Neuronal stem cell (in vitro differentiated cells): ENCODE measurements around the gene GLRA3.
"Not testable (repeated sequence)": the region's sequence is repeated elsewhere in the genome, so short reads cannot be mapped to it uniquely, and the experiment has no call there.

Experiments used
- DNase-seq: peaks from one replicate; pipeline ENCODE4 v3.0.0-alpha.2; 2013; ENCODE audit warnings: low spot score
- H2AFZ ChIP-seq: one replicate; pipeline ENCODE4 v1.6.1; 2013; ENCODE audit warnings: mild to moderate bottlenecking, low read length, inconsistent platforms
- H2AK5ac ChIP-seq: 2 replicates; pipeline ENCODE4 v1.6.1; 2013; ENCODE audit warnings: low read depth, mild to moderate bottlenecking, inconsistent platforms, low read length, moderate library complexity, mixed read lengths
- H2BK120ac ChIP-seq: 2 replicates; pipeline ENCODE4 v1.6.1; 2013; ENCODE audit warnings: low read depth, mild to moderate bottlenecking, inconsistent platforms, low read length, moderate library complexity, mixed read lengths
- H2BK12ac ChIP-seq: one replicate; pipeline ENCODE4 v1.6.1; 2013; ENCODE audit warnings: low read length, inconsistent platforms
- H2BK15ac ChIP-seq: 2 replicates; pipeline ENCODE4 v1.6.1; 2013; ENCODE audit warnings: mild to moderate bottlenecking, low read length, inconsistent platforms, mixed read lengths
- H2BK5ac ChIP-seq: one replicate; pipeline ENCODE4 v1.6.1; 2013; ENCODE audit warnings: inconsistent platforms, mild to moderate bottlenecking, low read length, moderate library complexity
- H3K14ac ChIP-seq: one replicate; pipeline ENCODE4 v1.6.1; 2013; ENCODE audit warnings: low read length, inconsistent platforms
- H3K18ac ChIP-seq: 2 replicates; pipeline ENCODE4 v1.6.1; 2013; ENCODE audit warnings: low read length, inconsistent platforms
- H3K23ac ChIP-seq: 2 replicates; pipeline ENCODE4 v1.6.1; 2013; ENCODE audit warnings: low read depth, mild to moderate bottlenecking, mixed read lengths, low read length, inconsistent platforms; ENCODE audit not compliant: poor library complexity
- H3K27ac ChIP-seq: replicated peaks from 3 replicates; pipeline ENCODE4 v1.5.1; 2013; ENCODE audit warnings: low read length, inconsistent platforms
- H3K27me3 ChIP-seq, 3 experiments: 2 replicates each; pipeline ENCODE4 v1.6.1; 2013; ENCODE audit warnings: low read length in 3 of 3, mild to moderate bottlenecking in 2 of 3, inconsistent platforms in 1 of 3, low read depth in 1 of 3, mixed read lengths in 1 of 3, moderate library complexity in 1 of 3; ENCODE audit not compliant: control insufficient read depth in 3 of 3, insufficient read depth in 3 of 3
- H3K36me3 ChIP-seq, 2 donors: replicated peaks in 1 of 2; 2 replicates each; pipeline ENCODE4 v1.6.1; 2013; ENCODE audit warnings: low read length in 2 of 2; ENCODE audit not compliant: control insufficient read depth in 2 of 2, insufficient read depth in 2 of 2
- H3K4ac ChIP-seq: 2 replicates; pipeline ENCODE4 v1.6.1; 2013; ENCODE audit warnings: inconsistent platforms, mild to moderate bottlenecking, low read length, moderate library complexity
- H3K4me1 ChIP-seq, 2 donors: 1 replicate in 1 of 2; 2 replicates in 1 of 2; pipeline ENCODE4 v1.6.1; 2013; ENCODE audit warnings: low read length in 2 of 2, low read depth in 1 of 2; ENCODE audit not compliant: control insufficient read depth in 2 of 2, insufficient read depth in 1 of 2
- H3K4me2 ChIP-seq: one replicate; pipeline ENCODE4 v1.6.1; 2013; ENCODE audit warnings: mild to moderate bottlenecking, low read length, inconsistent platforms; ENCODE audit not compliant: insufficient read depth, poor library complexity, severe bottlenecking
- H3K4me3 ChIP-seq, 2 donors: 2 replicates each; pipeline ENCODE4 v1.5.1; 2013; ENCODE audit warnings: low read length in 2 of 2, mild to moderate bottlenecking in 2 of 2, inconsistent platforms in 1 of 2, moderate library complexity in 1 of 2
- H3K79me1 ChIP-seq: one replicate; pipeline ENCODE4 v1.6.1; 2013; ENCODE audit warnings: low read depth, mild to moderate bottlenecking, inconsistent platforms, low read length, moderate library complexity
- H3K9ac ChIP-seq: one replicate; pipeline ENCODE4 v1.6.1; 2013; ENCODE audit warnings: mild to moderate bottlenecking, low read depth, low read length, inconsistent platforms; ENCODE audit not compliant: poor library complexity
- H3K9me3 ChIP-seq, 2 donors: replicated peaks in 1 of 2; 2 replicates each; pipeline versions ENCODE3 to v1.6.1; 2013; ENCODE audit warnings: low read length in 2 of 2, mild to moderate bottlenecking in 2 of 2, inconsistent platforms in 1 of 2, low read depth in 1 of 2, mixed read lengths in 1 of 2, moderate library complexity in 1 of 2; ENCODE audit not compliant: control insufficient read depth in 2 of 2, insufficient read depth in 1 of 2
- H4K8ac ChIP-seq: one replicate; pipeline ENCODE4 v1.6.1; 2013; ENCODE audit warnings: low read depth, mild to moderate bottlenecking, inconsistent platforms, low read length, moderate library complexity
- H4K91ac ChIP-seq: one replicate; pipeline ENCODE4 v1.6.1; 2013; ENCODE audit warnings: low read length, low read depth, mild to moderate bottlenecking, inconsistent platforms; ENCODE audit not compliant: poor library complexity
- WGBS, 2 donors: extraction: QIAGEN DNeasy Blood & Tissue Kit; methylation state at CpG; one replicate each; pipeline ENCODE4 v1.1.7; 2013; ENCODE audit warnings: missing lambda C conversion rate in 2 of 2, mixed read lengths in 1 of 2; ENCODE audit not compliant: insufficient read length in 2 of 2, insufficient replicate concordance in 1 of 2; ENCODE audit errors: extremely low coverage in 2 of 2; 5-methylcytosine and 5-hydroxymethylcytosine counted together

GLRA3 gene

DNA sequence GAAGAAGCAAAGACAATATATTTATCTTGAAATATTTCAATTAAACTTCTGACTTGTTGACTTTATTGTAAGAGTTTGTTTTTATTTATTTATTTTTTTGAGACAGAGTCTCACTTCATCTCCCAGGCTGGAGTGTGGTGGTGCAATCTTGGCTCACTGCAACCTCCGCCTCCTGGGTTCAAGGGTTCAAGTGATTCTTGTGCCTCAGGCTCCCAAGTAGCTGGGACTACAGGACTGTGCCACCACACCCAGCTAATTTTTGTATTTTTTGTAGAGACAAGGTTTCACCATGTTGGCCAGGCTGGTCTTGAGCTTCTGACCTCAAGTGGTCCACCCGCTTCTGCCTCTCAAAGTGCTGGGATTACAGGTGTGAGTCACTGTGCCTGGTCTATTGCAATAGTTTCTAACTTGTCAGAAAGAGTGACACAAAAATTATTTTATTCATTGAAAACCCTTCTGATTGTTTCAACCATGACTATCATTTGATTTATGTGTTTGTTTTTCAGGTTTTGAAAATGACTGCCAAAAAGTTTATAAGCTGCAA is 199.1 kb downstream of the GLRA3 start:
- H2BK120ac ChIP-seq, H4K91ac ChIP-seq, H3K4ac ChIP-seq, H2BK12ac ChIP-seq, H2BK5ac ChIP-seq, H3K36me3 ChIP-seq, H3K23ac ChIP-seq, H2AK5ac ChIP-seq, H3K4me1 ChIP-seq, H4K8ac ChIP-seq, H3K4me2 ChIP-seq, H2AFZ ChIP-seq, H3K9me3 ChIP-seq, H2BK15ac ChIP-seq, H3K9ac ChIP-seq, H3K14ac ChIP-seq, H3K18ac ChIP-seq, H3K4me3 ChIP-seq, H3K27me3 ChIP-seq, H3K79me1 ChIP-seq, DNase-seq, H3K27ac ChIP-seq: not testable (repeated sequence)
- no CpG with 5 or more reads among the region's 2 CpGs for WGBS, 2 donors

GRCh38 chr4:174629265-174629664 is 199.8 kb downstream of the GLRA3 start:
- H4K91ac ChIP-seq, result no peak overlapping the region
- no peak overlapping the region for H2BK5ac ChIP-seq
- H3K9ac ChIP-seq, result no peak overlapping the region
- H2BK15ac ChIP-seq, result no peak overlapping the region
- H3K4ac ChIP-seq, result no peak overlapping the region
- no peak overlapping the region for H4K8ac ChIP-seq
- H2AK5ac ChIP-seq, result no peak overlapping the region
- no peak overlapping the region for H3K14ac ChIP-seq
- no peak overlapping the region for H2AFZ ChIP-seq
- H3K9me3 ChIP-seq, result no peaks in the 10 kb centered on the region
- H2BK120ac ChIP-seq, result no peak overlapping the region
- H3K4me3 ChIP-seq, result no peak overlapping the region
- H3K27me3 ChIP-seq, result no peaks in the 10 kb centered on the region
- no peak overlapping the region for H3K18ac ChIP-seq
- no peaks in the 10 kb centered on the region for H3K4me1 ChIP-seq
- H3K27ac ChIP-seq, result no peak overlapping the region
- DNase-seq, result no peak
- no peak overlapping the region for H3K4me2 ChIP-seq
- no peak overlapping the region for H2BK12ac ChIP-seq
- no peaks in the 10 kb centered on the region for H3K79me1 ChIP-seq
- H3K36me3 ChIP-seq, result no peaks in the 10 kb centered on the region
- WGBS, 2 donors, result no CpG with 5 or more reads among the region's 2 CpGs
- H3K23ac ChIP-seq, result no peak overlapping the region

- Histone ChIP-seq H2AFZ (no peak overlapping the region), H3K14ac (no peak overlapping the region), H3K27me3 (no peaks in the 10 kb centered on the region), H4K8ac (no peak overlapping the region), H3K36me3 (no peaks in the 10 kb centered on the region), H2BK120ac (no peak overlapping the region), H3K18ac (no peak overlapping the region), H3K4me1 (no peaks in the 10 kb centered on the region), H3K4ac (no peak overlapping the region), H2BK5ac (no peak overlapping the region), H2BK12ac (no peak overlapping the region), H3K4me3 (no peak overlapping the region), H3K9ac (no peak overlapping the region), H3K9me3 (no peaks in the 10 kb centered on the region), H3K4me2 (no peak overlapping the region), H2BK15ac (no peak overlapping the region), H3K23ac (no peak overlapping the region), H4K91ac (no peak overlapping the region), H3K27ac (no peak overlapping the region), H3K79me1 (no peaks in the 10 kb centered on the region), H2AK5ac (no peak overlapping the region)
- no peak for DNase-seq
- no CpG with 5 or more reads among the region's 7 CpGs for WGBS, 2 donors
These were observed 200.9 kb downstream of the GLRA3 start for GRCh38 chr4:174628191-174628590.

DNA sequence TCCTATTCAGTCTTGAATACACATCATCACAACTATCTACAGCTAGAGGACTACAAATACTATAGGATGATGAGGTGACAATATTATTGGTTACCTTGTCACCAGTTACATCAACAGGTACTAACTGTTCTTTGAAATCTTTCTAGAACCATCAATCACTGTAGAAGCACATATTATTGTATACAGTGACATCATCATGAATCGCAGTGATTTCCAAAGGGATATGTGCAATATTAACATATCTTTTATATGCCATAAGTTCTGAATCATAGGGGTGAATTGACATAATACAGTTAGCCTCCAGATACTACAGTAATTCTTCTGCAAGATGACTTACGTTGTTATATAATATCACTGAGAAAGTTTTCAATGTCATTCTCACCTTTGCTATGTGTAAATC is 201.6 kb downstream of the GLRA3 start:
- Histone ChIP-seq H3K4me2 (no peak overlapping the region), H2AFZ (no peak overlapping the region), H3K4me1 (no peaks in the 10 kb centered on the region), H3K18ac (no peak overlapping the region), H2BK5ac (no peak overlapping the region), H3K27ac (no peak overlapping the region), H3K79me1 (no peaks in the 10 kb centered on the region), H3K14ac (no peak overlapping the region), H3K4me3 (no peak overlapping the region), H3K9me3 (no peaks in the 10 kb centered on the region), H4K8ac (no peak overlapping the region), H3K23ac (no peak overlapping the region), H4K91ac (no peak overlapping the region), H2AK5ac (no peak overlapping the region), H3K9ac (no peak overlapping the region), H2BK15ac (no peak overlapping the region), H2BK120ac (no peak overlapping the region), H3K27me3 (no peaks in the 10 kb centered on the region), H3K4ac (no peak overlapping the region), H3K36me3 (no peaks in the 10 kb centered on the region), H2BK12ac (no peak overlapping the region)
- DNase-seq, result no peak
- WGBS, 2 donors, result no CpG with 5 or more reads among the region's 2 CpGs
